ENCODE results near the gene PARD3B. TPM values are rescaled to one million over a fixed set of nuclear protein-coding genes. Genes with fewer than 3 reads are reported as not detected.

PARD3B gene
- total and polyA plus RNA-seq, 2 of the 13 experiments (the other 11 are each of a cell fraction or from before 2014, with no cell fraction given): 0.71 to 2.3 TPM

DNA sequence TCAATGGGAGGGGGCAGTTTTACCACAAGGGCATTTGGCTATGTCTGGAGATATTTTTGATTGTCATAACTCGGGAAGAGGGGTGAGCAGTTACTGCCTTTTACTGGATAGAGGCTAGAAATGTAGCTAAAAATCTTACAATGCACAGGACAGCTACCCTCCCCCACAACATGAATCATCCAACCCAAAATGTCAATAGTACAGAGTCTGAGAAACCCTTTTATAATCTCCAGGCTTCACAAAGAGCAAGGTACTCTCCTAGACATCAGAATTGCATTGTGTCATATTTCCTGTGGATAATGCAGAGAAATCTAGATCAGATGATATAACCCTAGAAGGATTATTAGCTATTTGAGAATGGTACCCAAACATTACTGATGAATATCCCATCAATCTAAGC, 859.9 kb downstream of the PARD3B start:
- DNase-seq (ENCODE audit: low spot score) (no peak), FAIRE-seq (no peak), ATAC-seq (peak; percentile 29; the same call in 1 of the 3 replicates)
- Histone ChIP-seq H3K36me3 (replicated peaks in 1 of 2; ENCODE audit: control insufficient read depth in 1 of 2, insufficient read depth in 2 of 2, low read length in 2 of 2) (no peaks in the 10 kb centered on the region), H3K9ac (ENCODE audit: insufficient read depth, low read depth, low read length) (no peak overlapping the region), H3K27ac (ENCODE audit: extremely low read length, insufficient read depth, low read length) (no peak overlapping the region), H4K20me1 (ENCODE audit: insufficient read depth, low read length) (no peaks in the 10 kb centered on the region), H3K9me3 (ENCODE audit: low read length) (no peaks in the 10 kb centered on the region), H3K27me3 (ENCODE audit: control insufficient read depth in 1 of 2, insufficient read depth in 2 of 2, low read length in 2 of 2) (no peaks in the 10 kb centered on the region), H3K4me2 (ENCODE audit: low read depth, low read length) (no peak overlapping the region), H3K4me3 (replicated peaks in 1 of 3; ENCODE audit: insufficient read depth in 1 of 3, low read depth in 2 of 3, low read length in 3 of 3) (no peak overlapping the region), H3K79me2 (ENCODE audit: insufficient read depth, low read length) (no peaks in the 10 kb centered on the region), H3K4me1 (ENCODE audit: insufficient read depth, low read length) (no peaks in the 10 kb centered on the region), H2AFZ (ENCODE audit: low read length) (no peak overlapping the region)
- ChIA-PET CTCF (ENCODE audit: low intra/inter-chr PET ratio, low total read pairs) (no interaction called here), POLR2A (no interaction called here)
- intact Hi-C loops (cut with micrococcal nuclease; ENCODE audit: unreplicated experiment): no loop called here
- in situ Hi-C loops (cut with HindIII; ENCODE audit: extremely low pct_ligation_motif_present, low pct_unique_long_range_greater_than_20kb): no loop called here
- WGBS (ENCODE audit: low lambda C conversion rate): 13% methylated on average over 1 of the region's 1 CpG
- no TSS peak for BruUV-seq (replicated peaks)
- TF ChIP-seq, protein P1, sequence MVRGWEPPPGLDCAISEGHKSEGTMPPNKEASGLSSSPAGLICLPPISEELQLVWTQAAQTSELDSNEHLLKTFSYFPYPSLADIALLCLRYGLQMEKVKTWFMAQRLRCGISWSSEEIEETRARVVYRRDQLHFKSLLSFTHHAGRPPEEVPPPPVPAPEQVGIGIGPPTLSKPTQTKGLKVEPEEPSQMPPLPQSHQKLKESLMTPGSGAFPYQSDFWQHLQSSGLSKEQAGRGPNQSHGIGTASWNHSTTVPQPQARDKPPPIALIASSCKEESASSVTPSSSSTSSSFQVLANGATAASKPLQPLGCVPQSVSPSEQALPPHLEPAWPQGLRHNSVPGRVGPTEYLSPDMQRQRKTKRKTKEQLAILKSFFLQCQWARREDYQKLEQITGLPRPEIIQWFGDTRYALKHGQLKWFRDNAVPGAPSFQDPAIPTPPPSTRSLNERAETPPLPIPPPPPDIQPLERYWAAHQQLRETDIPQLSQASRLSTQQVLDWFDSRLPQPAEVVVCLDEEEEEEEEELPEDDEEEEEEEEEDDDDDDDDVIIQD (CRISPR knock-in tag; IDR thresholded peaks at IDR 0.05; ENCODE audit: low read depth): peak; percentile 19; the same call in 1 of the 2 replicates
- TF ChIP-seq ZNF143 (CRISPR knock-in tag; IDR thresholded peaks at IDR 0.05) (no peak), GATAD2A (CRISPR knock-in tag; IDR thresholded peaks at IDR 0.05) (no peak), FOSL2 (CRISPR knock-in tag; IDR thresholded peaks at IDR 0.05) (peak; percentile 23; the same call in 1 of the 2 replicates), ZNF816 (CRISPR knock-in tag; IDR thresholded peaks at IDR 0.05; ENCODE audit: borderline replicate concordance) (no peak)
- TF ChIP-seq, protein P2, sequence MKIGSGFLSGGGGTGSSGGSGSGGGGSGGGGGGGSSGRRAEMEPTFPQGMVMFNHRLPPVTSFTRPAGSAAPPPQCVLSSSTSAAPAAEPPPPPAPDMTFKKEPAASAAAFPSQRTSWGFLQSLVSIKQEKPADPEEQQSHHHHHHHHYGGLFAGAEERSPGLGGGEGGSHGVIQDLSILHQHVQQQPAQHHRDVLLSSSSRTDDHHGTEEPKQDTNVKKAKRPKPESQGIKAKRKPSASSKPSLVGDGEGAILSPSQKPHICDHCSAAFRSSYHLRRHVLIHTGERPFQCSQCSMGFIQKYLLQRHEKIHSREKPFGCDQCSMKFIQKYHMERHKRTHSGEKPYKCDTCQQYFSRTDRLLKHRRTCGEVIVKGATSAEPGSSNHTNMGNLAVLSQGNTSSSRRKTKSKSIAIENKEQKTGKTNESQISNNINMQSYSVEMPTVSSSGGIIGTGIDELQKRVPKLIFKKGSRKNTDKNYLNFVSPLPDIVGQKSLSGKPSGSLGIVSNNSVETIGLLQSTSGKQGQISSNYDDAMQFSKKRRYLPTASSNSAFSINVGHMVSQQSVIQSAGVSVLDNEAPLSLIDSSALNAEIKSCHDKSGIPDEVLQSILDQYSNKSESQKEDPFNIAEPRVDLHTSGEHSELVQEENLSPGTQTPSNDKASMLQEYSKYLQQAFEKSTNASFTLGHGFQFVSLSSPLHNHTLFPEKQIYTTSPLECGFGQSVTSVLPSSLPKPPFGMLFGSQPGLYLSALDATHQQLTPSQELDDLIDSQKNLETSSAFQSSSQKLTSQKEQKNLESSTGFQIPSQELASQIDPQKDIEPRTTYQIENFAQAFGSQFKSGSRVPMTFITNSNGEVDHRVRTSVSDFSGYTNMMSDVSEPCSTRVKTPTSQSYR (CRISPR knock-in tag; IDR thresholded peaks at IDR 0.05; ENCODE audit: borderline replicate concordance): peak; percentile 42; the same call in 1 of the 2 replicates

All from HepG2 (cell line).